ENCODE results near the gene FASN. TPM values are rescaled to one million over a fixed set of nuclear protein-coding genes. Genes with fewer than 3 reads are reported as not detected.
A peak's percentile ranks its signal among the peaks of the same experiment; 100 is the strongest.
"Not testable (repeated sequence)": the region's sequence is repeated elsewhere in the genome, so short reads cannot be mapped to it uniquely, and the experiment has no call there.

Gene FASN
- total RNA-seq, 4 donors from 2014 or later: 72.8 to 302 (median 143) TPM

DNA sequence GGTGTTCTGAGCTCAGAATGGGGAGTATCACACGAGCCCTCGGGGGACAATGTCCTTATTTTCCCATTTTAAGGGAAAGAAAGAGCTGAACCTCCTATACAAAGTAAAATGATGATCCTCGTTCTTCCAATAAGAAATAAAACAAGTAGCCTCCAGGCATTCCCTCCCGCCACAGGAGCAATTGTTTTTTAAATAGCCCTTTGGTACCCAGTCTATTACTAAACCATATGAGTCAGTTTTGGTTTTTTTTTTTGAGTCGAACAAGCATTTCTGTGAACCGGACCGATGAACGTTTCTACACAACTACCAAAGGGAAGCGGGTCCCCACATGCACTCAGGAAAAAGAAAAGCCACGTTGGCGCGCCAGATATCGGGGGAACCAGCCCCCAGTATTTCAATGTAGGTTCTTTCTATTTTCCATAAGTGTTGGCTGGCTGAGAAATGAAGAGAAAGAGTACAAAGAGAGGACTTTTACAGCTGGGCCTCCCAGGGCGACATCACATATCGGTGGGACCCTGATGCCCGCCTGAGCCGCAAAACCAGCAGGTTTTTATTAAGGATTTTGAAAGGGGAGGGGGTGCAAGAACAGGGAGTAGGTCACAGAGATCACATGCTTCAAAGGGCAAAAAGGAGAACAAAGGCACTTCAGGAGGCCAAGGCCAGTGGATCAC, 56.8 kb downstream of the FASN start:
- peaks cover 0 to under 1% (median 0%) of the 10 kb centered on the region in 3 donors for H3K36me3 ChIP-seq
- H3K4me3 ChIP-seq: no peak overlapping the region
- peaks cover 11 to 18% (median 12%) of the 10 kb centered on the region in 3 donors for H3K4me1 ChIP-seq
- no peaks in the 10 kb centered on the region for H3K27me3 ChIP-seq
- no peak overlapping the region for H3K27ac ChIP-seq
- H3K9me3 ChIP-seq: no peaks in the 10 kb centered on the region
- TF ChIP-seq, protein P1, sequence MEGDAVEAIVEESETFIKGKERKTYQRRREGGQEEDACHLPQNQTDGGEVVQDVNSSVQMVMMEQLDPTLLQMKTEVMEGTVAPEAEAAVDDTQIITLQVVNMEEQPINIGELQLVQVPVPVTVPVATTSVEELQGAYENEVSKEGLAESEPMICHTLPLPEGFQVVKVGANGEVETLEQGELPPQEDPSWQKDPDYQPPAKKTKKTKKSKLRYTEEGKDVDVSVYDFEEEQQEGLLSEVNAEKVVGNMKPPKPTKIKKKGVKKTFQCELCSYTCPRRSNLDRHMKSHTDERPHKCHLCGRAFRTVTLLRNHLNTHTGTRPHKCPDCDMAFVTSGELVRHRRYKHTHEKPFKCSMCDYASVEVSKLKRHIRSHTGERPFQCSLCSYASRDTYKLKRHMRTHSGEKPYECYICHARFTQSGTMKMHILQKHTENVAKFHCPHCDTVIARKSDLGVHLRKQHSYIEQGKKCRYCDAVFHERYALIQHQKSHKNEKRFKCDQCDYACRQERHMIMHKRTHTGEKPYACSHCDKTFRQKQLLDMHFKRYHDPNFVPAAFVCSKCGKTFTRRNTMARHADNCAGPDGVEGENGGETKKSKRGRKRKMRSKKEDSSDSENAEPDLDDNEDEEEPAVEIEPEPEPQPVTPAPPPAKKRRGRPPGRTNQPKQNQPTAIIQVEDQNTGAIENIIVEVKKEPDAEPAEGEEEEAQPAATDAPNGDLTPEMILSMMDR (IDR thresholded peaks at IDR 0.05): no peak
- TF ChIP-seq POLR2A (IDR thresholded peaks at IDR 0.05): no peak
- DNase-seq: no peak
- intact Hi-C loops (cut with DNase I): no loop called here
- WGBS, 2 donors: 59 to 60% methylated on average over 17 of the region's 17 CpGs

DNA sequence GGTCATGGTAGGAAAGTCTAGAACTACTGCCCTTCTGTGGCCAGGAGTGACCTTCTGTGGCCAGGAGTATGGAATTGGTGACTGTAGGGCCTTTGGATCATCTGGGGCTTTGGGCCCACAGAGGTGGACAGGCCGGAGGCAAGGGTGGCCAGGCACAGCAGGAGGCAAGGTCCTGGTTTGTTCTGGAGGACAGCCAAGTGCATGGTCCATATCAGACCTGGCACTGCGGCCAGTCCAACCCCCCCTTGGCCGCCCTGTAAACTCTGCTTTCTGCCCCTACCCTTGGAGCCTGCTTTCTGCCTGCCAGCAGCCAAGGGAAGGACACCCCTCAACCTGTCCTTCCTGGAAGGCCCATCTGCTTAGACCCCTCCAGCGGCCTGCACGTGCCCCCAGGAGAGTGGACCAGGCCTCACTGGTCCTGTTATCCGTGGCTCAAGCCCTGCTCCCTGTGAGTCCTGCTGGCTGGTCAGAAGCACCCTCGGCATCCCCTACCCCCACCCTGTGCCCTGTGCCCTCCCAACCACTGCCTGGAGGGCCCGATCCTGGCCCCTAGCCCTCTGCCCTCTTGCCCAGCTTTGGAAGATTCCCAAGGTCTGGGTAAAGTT, 58.2 kb downstream of the FASN start:
- no peaks in the 10 kb centered on the region for H3K27me3 ChIP-seq
- TF ChIP-seq POLR2A (IDR thresholded peaks at IDR 0.05): no peak
- TF ChIP-seq, protein P1 (IDR thresholded peaks at IDR 0.05): no peak
- H3K4me3 ChIP-seq: no peak overlapping the region
- H3K4me1 ChIP-seq: peaks cover 16 to 28% (median 19%) of the 10 kb centered on the region in 3 donors
- H3K27ac ChIP-seq: no peak overlapping the region
- H3K36me3 ChIP-seq: peaks cover 0 to 15% (median 0%) of the 10 kb centered on the region in 3 donors
- 98 to 100% methylated on average over 2 to 7 of the region's 8 CpGs for WGBS, 2 donors
- no peaks in the 10 kb centered on the region for H3K9me3 ChIP-seq
- intact Hi-C loops (cut with DNase I): no loop called here
- no peak for DNase-seq

DNA sequence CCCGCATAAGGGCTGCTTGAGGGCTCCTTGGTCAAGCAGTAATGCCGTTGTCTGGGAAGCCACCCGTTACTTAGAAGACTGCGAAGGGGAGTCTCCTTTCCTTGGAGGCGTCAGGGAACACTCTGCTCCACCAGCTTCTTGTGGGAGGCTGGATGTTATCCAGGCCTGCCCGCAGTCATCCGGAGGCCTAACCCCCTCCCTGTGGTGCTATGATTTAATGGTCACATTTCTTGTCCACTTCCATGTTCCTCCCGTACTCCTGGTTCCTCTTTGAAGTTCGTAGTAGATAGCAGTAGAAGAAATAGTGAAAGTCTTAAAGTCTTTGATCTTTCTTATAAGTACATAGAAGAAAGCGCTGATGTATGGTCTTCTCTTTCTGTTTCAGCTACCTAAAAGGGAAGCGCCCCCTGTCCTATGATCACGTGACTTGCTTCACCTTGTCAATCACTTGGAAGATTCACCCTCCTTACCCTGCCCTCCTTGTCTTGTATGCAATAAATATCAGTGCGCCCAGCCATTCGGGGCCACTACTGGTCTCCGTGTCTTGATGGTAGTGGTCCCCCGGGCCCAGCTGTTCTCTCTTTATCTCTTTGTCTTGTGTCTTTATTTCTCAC, 59.1 kb downstream of the FASN start:
- H3K27ac ChIP-seq; intact Hi-C loops (cut with DNase I): not testable (repeated sequence)

DNA sequence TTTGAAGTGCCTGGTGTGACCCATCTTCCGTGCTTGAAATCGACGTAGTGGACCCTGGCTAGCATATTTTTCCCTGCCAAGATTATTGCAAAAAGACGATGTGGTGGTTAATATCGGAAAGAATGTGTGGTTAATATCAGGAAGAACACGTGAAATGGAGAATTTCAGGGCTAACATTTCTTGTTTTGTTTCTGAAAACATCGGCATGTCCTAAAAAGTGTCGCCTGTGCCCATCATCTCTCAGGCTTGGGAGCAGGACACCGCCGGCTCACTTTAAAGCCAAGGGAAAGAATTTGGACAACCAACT, 60.2 kb downstream of the FASN start:
- intact Hi-C loops (cut with DNase I): no loop called here
- H3K27me3 ChIP-seq: no peaks in the 10 kb centered on the region
- H3K9me3 ChIP-seq: no peaks in the 10 kb centered on the region
- H3K4me3 ChIP-seq: peak overlapping the region; percentile 53 to 82 (median 64)
- WGBS, 2 donors: 7 to 9% methylated on average over 7 to 8 of the region's 10 CpGs
- no peak for TF ChIP-seq POLR2A (IDR thresholded peaks at IDR 0.05)
- peaks cover 16 to 45% (median 19%) of the 10 kb centered on the region in 3 donors for H3K4me1 ChIP-seq
- peak overlapping the region; percentile 93 to 98 (median 96) for H3K27ac ChIP-seq
- peaks cover 0 to 20% (median 0%) of the 10 kb centered on the region in 3 donors for H3K36me3 ChIP-seq
- DNase-seq: no peak

More for the DNA sequence above, 59.1 kb downstream of the FASN start:
- Histone ChIP-seq H3K4me1 (peaks cover 16 to 34% (median 19%) of the 10 kb centered on the region in 3 donors), H3K36me3 (peaks cover 0 to 20% (median 0%) of the 10 kb centered on the region in 3 donors)
- H3K27me3 ChIP-seq, H3K9me3 ChIP-seq, H3K4me3 ChIP-seq, DNase-seq: not testable (repeated sequence)
- 84 to 90% methylated on average over 16 of the region's 16 CpGs for WGBS, 2 donors

DNA sequence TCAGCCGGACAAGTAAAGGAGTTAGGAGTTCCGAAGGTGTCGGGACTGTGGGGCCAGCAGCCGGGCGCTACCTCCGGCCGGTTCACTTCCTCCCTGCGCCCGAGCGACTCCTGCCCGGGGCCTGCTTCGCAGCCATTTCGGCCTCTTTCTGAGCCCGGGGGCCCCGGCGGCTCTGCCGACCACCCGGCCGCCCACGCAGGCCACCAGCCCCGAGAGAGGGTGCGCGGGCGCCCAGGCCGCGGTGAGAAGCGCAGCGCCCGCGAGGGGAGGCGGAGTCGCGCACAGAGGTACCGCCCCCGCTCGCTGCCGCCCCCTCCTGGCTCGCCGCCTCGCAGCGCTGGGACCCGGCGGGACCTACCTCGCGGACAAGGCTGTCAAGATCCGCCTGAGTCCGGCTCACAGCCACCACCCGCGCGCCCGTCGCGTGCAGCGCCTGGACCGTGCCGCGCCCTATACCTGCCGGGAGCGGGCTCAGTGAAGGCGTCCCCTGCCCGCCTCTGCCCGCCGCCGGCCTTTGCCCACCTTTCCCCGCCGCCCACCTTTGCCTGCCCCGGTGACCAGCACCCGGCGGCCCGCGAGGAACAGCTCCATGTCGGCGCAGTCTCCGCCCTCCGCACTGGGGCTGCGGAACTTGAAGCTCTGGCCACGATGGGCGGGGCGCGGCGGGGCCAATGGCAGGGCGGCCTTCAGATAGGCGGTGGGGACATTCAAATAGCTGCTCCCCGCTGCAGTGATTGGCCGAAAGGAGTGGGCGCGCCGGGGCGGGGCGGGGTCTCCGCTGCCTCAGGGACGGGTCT, 60.7 kb downstream of the FASN start, which contains the start of gene DCXR:
TSS of gene DCXR (minus strand) at position 606 of the 797 bp plus-strand sequence. CDS start at position 591, 15 bp downstream.
- Histone ChIP-seq H3K27ac (peak within 1 kb of the TSS; percentile 93 to 98 (median 96)), H3K27me3 (peaks cover 0 to 1% (median 0%) of the 10 kb centered on the region in 4 donors), H3K4me3 (peak within 1 kb of the TSS; percentile 53 to 82 (median 64)), H3K4me1 (peaks cover 16 to 50% (median 19%) of the 10 kb centered on the region in 3 donors), H3K36me3 (peaks cover 0 to 20% (median 0%) of the 10 kb centered on the region in 3 donors), H3K9me3 (no peaks in the 10 kb centered on the region)
- intact Hi-C loops (cut with DNase I): no loop called here
- DNase-seq: peak; percentile 87
- peak in 3 of 4 donors; percentile 58 to 95 (median 90) for TF ChIP-seq POLR2A (IDR thresholded peaks at IDR 0.05)
- TF ChIP-seq, protein P1 (IDR thresholded peaks at IDR 0.05): peak; percentile 51 to 89 (median 77)
- WGBS, 2 donors: 0% methylated on average over 1 to 11 of the region's 92 CpGs
